SKM-1 (cell line): ENCODE measurements around the gene ZBTB46.

Experiments
- DNase-seq: peaks from one replicate; lab custom pipeline; 2025; ENCODE audit not compliant: unreplicated experiment; lab: John Stamatoyannopoulos, UW

Gene ZBTB46

DNA sequence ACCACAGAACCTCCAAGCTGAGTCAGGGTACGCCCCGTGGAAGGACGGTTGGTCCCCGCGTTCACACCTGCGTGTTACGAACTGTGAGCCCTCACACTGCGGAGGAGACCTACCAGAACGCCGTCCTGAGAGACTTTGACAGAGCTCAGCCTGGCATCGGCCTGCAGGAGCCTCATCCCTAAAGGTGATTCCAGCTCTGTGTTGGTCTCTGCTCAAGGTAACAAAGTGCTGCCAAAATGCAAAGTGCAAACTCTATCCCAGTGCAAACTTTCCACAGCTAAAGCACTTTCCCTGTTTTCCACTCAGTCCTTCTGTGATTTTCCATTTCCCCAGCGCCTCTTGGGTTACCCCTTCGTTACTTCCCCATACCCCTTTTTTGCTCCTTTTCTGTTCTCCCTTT lies 8.6 kb upstream of the ZBTB46 start:
- no peak for DNase-seq

DNA sequence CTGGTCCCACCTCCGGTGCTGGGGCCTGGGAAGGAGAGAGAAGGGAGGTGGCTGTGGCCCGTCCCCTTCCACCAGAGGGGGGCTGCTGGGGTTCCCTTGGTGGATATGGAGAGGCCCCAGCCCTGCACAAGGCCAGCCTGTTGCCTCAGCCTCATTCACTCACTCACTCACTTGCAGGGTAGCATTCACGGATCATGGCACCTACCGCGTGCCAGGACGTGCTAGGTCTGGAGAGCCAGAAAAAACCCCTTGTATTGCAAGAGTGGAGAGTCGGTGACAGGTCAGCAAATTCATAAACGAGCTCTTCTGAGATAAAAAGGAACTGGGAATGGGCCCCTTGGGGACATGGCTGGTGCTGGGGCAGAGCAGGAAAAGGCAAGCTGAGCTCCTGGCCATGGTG lies 6.4 kb upstream of the ZBTB46 start:
- no peak for DNase-seq

GRCh38 chr20:63836458-63837344 lies 5.6 kb upstream of the ZBTB46 start:
- DNase-seq, result no peak

GRCh38 chr20:63835021-63835858 lies 4.2 kb upstream of the ZBTB46 start:
- DNase-seq, result no peak

- no peak for DNase-seq
Observed at GRCh38 chr20:63834491-63834880, 3.4 kb upstream of the ZBTB46 start.

DNA sequence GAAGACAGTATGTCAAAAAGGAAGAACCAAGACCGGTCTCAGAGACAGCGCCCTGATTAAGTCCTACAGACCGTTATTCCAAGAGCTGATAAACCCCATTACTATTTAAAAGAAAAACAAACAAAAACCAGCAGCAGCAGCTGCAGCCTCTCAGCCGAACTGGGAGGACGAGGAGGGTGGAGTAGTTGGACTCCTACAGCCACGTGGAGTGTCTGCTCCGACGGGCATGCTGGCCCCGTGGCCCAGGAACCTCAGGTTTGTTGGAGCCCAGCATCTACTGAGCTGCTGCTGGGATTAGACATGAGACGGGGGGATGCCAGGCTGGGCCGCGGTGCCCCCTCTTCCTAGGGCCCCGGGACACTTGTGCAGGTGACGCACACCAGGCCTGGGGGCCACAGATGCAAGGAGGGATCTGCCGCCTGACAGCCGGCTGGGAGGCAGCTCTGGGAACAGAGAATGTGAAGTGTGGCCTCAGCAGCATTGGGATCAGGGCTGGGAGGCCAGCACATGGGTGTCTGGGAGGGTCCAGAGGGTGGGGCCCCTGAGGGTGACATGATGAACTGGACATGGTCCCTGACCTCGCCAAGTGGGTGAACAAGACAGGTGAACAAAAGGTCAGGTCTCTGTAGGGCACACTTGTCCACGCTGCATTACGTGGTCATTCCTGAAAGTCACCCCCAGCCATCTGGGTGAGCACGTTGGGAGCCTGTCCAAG lies 2.9 kb upstream of the ZBTB46 start:
- DNase-seq, result no peak

- no peak for DNase-seq
Observed at GRCh38 chr20:63831993-63832686, 1.1 kb upstream of the ZBTB46 start.

DNA sequence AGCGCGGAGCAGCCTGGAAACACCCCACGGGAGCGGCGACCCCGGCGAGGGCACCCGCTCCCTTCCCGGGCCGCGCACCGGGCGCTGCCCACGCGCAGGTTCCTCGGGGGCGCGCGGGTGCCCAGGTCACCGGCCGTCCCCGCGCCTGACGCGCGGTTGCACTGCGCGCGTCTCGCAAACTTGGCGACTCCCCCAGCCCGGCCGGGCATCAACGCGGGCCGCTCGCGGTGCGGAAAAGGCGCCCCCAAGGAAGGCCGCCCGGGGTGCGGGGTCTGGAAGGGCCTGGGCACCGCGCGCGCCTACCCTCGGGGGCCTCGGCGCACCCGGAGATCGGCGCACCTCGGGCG lies 555 bp upstream of the ZBTB46 start:
- DNase-seq, result no peak

DNA sequence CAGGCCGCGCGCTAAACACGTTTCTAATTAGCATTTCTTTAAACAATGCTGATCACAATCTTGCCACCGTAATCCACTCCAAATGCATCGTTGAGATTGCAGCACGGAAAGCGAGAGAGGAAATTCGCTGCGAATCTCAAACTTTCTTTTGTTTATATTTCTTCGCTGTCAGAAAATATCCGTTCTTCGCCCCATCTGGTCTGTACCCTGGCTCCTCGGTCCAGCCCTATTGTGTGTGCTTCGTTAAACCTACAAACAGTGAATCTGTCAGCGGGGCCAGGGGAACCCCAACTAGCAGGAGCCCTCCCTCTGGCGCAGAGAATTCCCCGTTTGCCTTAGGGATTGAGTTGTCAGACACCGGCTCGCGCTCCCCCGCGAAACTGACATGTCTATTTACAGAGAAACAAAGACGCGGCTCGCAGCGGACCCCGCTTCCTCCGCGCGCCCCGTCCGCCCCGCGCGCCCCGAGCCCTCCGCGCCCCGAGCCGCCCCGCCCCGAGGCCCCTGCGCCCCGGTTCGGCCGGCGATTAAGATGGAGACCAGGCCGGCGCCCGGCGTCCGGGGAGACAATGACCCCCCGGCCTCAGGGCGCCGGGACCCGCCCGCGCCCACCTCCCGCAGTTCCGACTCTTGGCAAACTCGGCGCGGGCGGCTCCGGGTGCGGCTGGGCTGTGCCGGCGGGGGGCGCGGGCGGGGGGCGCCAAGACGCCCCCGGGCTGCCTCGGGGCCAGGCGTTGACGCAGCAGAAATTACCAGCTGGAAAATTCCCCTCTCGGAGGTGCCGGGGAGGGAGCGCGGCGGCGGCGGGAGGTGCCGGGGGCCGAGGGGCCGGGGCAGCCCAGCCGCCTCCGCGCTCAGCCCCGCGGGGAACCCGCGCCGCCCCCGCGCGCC lies 874 bp downstream of the ZBTB46 start:
- DNase-seq, result no peak

DNA sequence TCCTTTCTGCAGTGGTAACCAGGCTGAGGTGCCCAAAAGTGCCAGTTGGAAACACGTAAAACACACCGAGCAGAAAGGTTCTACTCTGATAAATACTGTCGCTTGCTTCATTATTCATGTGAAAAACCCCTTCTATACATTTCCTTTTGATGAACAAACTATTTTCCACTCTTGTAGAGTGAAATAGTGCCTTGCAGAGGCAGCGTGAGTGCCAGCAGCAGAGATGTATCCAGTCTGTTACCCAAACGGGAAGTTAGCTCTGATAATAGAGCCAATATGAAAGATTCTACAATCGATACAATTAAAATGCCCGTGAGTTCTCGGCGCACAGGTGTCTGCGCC lies 1.5 kb downstream of the ZBTB46 start:
- DNase-seq, result no peak

GRCh38 chr20:63828951-63829350 lies 2.1 kb downstream of the ZBTB46 start:
- DNase-seq, result no peak

- DNase-seq, result no peak
Observed at GRCh38 chr20:63828545-63828944, 2.5 kb downstream of the ZBTB46 start.

DNA sequence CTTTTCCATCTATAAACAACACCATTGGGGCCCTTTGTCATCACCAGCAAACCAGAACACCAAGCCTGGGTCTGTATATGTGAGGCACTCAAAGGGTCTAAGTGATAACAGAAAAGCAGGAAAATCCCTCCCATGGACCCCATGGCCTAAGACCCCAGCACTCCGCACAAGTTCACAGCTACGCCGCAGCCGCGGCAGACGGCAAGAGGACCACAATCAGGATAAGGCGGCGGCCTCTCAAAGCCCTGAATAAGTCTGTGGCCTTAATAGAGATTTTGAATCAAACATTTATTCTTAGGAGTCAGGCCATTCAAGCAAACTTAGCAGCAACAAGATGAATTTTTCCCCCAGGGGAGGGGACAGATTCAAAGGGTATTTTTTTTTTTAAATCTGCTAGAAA lies 2.9 kb downstream of the ZBTB46 start:
- DNase-seq, result no peak

GRCh38 chr20:63826753-63827152 lies 4.3 kb downstream of the ZBTB46 start:
- no peak for DNase-seq

DNA sequence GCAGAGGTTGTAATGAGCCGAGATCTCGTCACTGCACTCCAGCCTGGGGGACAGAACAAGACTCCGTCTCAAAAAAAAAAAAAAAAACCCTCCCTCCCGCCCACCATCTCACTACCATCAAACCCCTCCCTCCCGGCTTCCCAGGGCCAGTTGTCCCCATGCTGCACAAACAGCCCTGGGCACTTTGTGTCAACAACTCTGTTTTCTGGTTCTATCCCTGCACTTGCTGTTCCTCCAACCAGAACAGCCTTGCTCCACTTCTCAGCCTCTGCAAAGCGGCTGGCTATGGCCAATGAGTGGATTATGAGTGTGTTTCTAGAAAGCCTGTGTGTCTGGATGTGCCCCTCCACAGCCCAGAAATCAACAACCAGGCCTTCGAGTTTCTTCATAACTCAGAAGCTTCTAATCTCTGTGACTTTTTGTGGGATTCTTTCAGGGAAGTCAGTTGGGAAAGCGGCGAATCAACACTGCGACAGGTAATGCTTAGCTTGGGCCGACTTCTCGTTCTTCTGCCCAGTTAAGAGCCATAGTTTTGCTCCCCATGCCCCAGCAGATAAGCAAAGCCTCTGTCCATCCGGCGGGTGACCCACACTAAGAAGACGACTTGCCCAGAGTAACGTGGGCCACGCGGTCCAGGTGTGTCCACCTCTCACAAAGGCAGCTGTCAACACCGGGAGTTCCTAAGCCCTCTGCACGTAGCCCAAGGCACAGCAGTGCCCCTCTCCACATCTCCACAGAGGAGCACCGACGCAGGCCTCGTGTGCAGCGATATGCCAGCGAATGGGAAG lies 5.5 kb downstream of the ZBTB46 start:
- DNase-seq, result no peak

GRCh38 chr20:63823691-63824311 lies 7.3 kb downstream of the ZBTB46 start:
- no peak for DNase-seq

GRCh38 chr20:63822276-63822696 lies 8.8 kb downstream of the ZBTB46 start:
- DNase-seq, result no peak

DNA sequence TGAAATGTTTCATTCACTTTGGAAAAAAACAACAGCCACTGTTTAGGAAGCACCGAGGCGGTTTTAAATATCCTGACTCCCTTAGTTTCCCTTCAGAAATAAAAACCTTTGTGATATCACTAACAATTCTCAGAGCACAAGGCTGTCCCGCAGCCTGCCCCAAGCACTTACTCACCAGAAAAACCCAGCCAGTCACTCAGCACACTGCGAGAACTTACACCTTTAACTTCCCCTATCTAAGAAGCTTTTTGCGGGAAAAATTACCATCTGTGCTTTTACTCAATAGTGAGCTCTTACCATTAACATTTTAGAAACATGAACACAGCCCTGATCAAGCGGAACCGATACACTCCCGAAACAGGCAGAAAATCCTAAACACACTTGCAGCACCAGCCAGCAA lies 9.3 kb downstream of the ZBTB46 start:
- DNase-seq, result no peak
